ACC112 (cell line): Measurements from ENCODE around the gene COG7.

Source experiments
- H2AFZ ChIP-seq: fragments of 200-600 bp; sonication (generic); one replicate; pipeline ENCODE4 v1.6.0; 2017; ENCODE audit warnings: antibody characterized with exemption, low read length; ENCODE audit not compliant: unreplicated experiment
- H3K27ac ChIP-seq: fragments of 200-600 bp; sonication (generic); 2 replicates; pipeline ENCODE4 v1.5.1; 2014; ENCODE audit warnings: low read depth, mild to moderate bottlenecking, antibody characterized with exemption, low read length, moderate library complexity
- H3K27me3 ChIP-seq: fragments of 200-600 bp; sonication (generic); 2 replicates; pipeline ENCODE4 v1.6.1; 2014; ENCODE audit warnings: mild to moderate bottlenecking, antibody characterized with exemption, low read length, moderate library complexity, mixed read lengths; ENCODE audit not compliant: insufficient read depth
- H3K36me3 ChIP-seq: fragments of 200-600 bp; sonication (generic); 2 replicates; pipeline ENCODE4 v1.6.1; 2016; ENCODE audit warnings: mild to moderate bottlenecking, antibody characterized with exemption, low read length, moderate library complexity, mixed read lengths; ENCODE audit not compliant: insufficient read depth
- H3K4me1 ChIP-seq: fragments of 200-600 bp; sonication (generic); one replicate; pipeline ENCODE4 v1.6.1; 2016; ENCODE audit warnings: low read length, mixed read lengths; ENCODE audit not compliant: insufficient read depth, unreplicated experiment, control insufficient read depth
- H3K4me3 ChIP-seq: fragments of 200-600 bp; sonication (generic); 2 replicates; pipeline ENCODE4 v1.5.1; 2014; ENCODE audit warnings: mild to moderate bottlenecking, low read depth, low read length
- H3K79me2 ChIP-seq: fragments of 200-600 bp; sonication (generic); one replicate; pipeline ENCODE4 v1.6.0; 2016; ENCODE audit warnings: low read length; ENCODE audit not compliant: control insufficient read depth, unreplicated experiment, insufficient read depth

COG7 gene

DNA sequence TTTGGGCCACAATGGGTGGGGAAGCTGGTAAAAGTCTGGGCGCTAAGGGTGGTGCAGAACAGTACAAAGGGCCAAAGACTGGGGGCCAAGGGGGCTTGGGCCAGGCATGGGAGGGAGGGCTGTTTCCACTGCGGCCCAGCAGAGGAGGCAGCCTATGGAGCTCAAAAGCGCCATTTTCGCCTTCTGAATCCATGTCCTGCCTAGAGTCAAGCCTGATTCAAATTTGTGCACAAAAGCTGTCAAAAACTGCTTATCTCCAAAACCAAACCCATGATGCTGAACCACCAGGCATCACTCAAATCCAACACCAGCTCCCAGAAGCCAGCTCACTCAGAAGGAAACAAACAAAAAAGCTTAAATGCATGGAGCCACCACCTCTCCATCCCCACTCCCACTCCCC lies 16.0 kb downstream of the COG7 start:
- Histone ChIP-seq H3K4me1 (no peaks in the 10 kb centered on the region), H3K36me3 (0 out of 2 replicates have a peak, but pooled peaks cover 3% of the 10 kb centered on the region), H3K79me2 (no peaks in the 10 kb centered on the region), H2AFZ (no peak overlapping the region), H3K4me3 (no peak overlapping the region), H3K27ac (no peak overlapping the region), H3K27me3 (no peaks in the 10 kb centered on the region)

DNA sequence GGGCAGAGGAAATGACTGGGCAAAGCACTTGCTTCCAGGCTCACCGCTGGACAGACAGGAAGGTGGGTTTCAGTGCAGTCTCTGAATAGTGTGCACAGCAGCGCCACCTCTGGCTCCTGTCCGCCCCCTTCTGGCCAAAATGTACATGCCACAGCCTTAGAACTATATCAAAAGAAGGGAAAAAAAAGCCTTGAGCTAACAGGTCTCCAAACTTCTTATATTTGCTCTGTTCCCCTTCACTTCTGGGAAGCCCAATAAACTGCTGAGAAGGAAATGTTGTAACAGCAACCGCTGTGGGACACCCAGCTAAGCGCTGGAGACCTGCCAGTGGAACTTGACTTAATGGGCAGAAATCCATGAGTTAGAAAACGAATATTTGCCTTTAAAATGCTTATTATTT lies 17.5 kb downstream of the COG7 start:
- Histone ChIP-seq H3K79me2 (no peaks in the 10 kb centered on the region), H2AFZ (no peak overlapping the region), H3K36me3 (0 out of 2 replicates have a peak, but pooled peaks cover 6% of the 10 kb centered on the region), H3K27me3 (no peaks in the 10 kb centered on the region), H3K4me3 (no peak overlapping the region), H3K4me1 (no peaks in the 10 kb centered on the region), H3K27ac (no peak overlapping the region)

DNA sequence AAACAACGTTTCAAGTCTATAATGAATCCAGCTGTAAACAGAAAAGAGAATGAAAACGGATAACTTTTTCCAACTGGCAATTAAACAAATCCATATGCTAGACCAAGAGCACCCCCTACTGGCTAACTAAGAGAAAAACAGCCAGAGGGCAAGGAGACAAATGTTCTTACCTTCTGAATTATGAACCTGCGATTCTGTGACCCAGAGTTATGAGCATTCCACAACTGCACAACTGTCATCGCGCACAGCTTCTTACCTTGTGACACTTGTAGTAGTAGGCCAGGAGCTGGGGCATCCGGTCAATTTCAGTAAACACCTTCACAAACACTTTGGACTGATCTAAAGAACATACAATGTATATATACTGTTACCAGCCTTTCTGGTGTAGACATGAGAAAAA lies 18.6 kb downstream of the COG7 start:
- Histone ChIP-seq H3K4me3 (no peak overlapping the region), H3K36me3 (0 out of 2 replicates have a peak, but pooled peaks cover 6% of the 10 kb centered on the region), H3K79me2 (no peaks in the 10 kb centered on the region), H3K27me3 (no peaks in the 10 kb centered on the region), H2AFZ (no peak overlapping the region), H3K27ac (no peak overlapping the region), H3K4me1 (no peaks in the 10 kb centered on the region)

DNA sequence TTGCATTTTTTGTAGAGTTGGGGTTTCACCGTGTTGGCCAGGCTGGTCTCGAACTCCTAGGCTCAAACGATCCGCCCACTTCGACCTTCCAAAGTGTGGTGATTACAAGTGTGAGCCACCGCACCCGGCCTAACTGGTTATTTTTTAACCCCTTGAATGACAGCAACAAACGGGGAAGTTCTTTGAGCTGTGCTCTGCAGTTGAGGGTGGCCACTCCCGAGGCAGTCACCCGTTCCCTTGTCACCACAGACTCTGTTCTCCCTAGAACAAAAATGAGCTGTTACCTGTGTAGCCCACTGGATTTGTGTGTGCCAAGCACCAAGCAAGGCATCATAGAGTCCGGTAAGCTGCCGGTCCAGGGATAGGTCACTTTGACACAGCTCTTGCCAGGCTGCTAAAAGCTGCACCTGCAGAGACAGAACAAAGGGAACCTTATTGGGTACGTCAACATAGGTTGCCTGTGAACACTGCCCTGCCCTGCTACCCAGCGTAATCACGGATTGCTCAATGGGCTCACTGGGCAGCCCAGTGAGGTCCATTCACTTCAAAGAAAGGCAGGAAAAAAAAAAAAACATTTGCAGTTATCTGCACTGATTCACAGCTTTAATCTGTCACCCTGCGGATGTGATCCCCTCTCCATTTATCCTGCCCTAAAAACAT lies 19.6 kb downstream of the COG7 start:
- Histone ChIP-seq H2AFZ (no peak overlapping the region), H3K36me3 (0 out of 2 replicates have a peak, but pooled peaks cover 6% of the 10 kb centered on the region), H3K27me3 (no peaks in the 10 kb centered on the region), H3K27ac (no peak overlapping the region), H3K4me3 (no peak overlapping the region), H3K4me1 (no peaks in the 10 kb centered on the region), H3K79me2 (no peaks in the 10 kb centered on the region)

DNA sequence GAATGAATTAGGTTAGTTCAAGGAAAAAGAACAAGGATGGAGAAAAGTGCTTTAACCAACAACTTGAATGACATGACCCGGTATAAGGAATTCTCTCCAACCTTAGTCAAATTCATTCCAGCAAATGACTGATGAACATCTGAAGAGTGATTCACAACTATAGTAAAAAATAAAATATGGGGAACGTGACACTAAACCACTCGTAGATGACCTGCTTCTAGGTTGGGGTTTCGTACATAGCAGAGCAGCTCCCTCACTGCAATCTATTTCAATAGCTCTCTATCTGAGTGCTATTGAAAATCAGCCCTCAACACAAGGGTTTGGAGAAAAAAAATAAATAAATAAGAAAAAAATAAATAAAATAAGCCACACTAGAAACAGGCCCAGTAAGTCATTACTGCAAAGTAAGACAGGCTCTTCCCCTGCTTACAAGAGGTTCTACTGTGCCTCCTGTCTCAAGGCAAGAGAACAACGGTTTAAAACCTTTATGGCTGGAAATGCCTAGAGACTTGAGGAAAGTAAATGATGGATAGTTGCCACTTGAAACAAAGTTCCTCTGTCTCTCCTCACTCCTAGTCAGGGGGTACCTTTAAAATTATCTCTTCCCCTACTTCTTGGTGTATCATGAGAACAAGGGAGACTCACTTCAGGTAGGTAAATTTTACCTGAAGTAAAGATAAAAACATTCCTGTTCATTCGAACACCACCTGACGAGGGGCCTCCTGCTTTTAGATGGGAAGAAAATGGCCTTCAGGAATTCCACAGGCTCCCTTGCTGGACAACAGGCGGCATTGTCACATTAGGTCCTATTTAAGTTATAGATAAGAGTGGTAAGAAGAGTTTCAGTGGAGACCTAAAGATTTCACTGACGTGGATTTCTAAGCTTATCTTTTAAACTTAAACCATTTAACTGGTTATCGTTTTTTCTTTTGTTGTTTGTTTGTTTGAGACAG lies 20.5 kb downstream of the COG7 start:
- no peaks in the 10 kb centered on the region for H3K4me1 ChIP-seq
- no peaks in the 10 kb centered on the region for H3K79me2 ChIP-seq
- no peak overlapping the region for H3K27ac ChIP-seq
- H3K4me3 ChIP-seq, result no peak overlapping the region
- no peak overlapping the region for H2AFZ ChIP-seq
- no peaks in the 10 kb centered on the region for H3K27me3 ChIP-seq
- 0 out of 2 replicates have a peak, but pooled peaks cover 6% of the 10 kb centered on the region for H3K36me3 ChIP-seq

DNA sequence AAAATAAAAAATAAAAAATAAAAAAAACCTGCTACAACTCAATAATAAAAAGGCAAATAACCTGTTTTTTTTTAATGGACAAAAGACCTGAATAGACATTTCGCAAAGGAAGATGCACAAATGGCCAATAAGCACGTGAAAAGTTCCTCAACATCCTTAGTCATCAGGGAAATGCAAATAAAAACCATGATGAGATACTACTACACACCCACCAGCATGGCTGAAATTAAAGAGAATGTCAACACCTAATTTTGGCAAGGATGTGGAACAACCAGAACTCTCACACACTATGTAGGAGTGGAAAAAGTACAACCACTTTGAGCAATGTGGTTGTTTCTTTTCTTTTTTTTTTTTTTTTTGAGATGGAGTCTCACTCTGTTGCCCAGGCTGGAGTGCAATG lies 24.6 kb downstream of the COG7 start:
- H3K27ac ChIP-seq, result no peak overlapping the region
- H2AFZ ChIP-seq, result no peak overlapping the region
- no peaks in the 10 kb centered on the region for H3K27me3 ChIP-seq
- 0 out of 2 replicates have a peak, but pooled peaks cover 3% of the 10 kb centered on the region for H3K36me3 ChIP-seq
- H3K4me1 ChIP-seq, result peaks cover 13% of the 10 kb centered on the region
- no peak overlapping the region for H3K4me3 ChIP-seq
- H3K79me2 ChIP-seq, result no peaks in the 10 kb centered on the region

DNA sequence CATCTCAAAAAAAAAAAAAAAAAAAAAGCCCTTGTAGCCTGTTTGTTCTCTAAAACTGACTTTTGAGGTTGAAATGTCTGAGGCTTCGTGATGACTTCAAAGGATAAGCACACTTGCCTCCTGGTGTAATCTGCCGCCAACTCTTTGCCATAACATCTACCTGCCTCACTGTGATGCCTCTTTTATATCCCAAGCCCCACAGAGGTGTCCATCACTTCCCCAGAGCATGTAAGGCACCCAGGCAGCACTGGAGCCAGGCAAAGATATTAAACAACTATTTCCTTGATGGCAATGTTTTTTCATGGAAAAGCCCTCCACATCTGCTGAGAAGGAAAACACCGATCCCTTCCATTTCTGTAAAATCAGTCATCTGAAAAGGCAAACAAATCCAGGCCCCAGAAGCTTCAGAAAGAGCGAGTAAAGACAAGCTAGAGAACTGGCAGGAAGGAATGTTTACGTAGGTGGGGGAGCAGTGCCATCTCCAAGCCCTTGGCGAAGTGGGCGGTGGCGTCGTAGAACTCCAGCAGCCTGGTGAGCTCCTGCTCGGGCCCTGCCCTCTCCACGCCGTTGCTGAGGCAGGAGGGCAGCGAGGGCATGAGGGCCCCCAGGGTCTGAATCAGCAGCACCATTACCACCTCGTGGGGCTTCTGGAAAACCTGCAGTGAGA lies 28.6 kb downstream of the COG7 start:
- peak overlapping the region; percentile 5; the same call in 1 of the 2 replicates for H3K27ac ChIP-seq

DNA sequence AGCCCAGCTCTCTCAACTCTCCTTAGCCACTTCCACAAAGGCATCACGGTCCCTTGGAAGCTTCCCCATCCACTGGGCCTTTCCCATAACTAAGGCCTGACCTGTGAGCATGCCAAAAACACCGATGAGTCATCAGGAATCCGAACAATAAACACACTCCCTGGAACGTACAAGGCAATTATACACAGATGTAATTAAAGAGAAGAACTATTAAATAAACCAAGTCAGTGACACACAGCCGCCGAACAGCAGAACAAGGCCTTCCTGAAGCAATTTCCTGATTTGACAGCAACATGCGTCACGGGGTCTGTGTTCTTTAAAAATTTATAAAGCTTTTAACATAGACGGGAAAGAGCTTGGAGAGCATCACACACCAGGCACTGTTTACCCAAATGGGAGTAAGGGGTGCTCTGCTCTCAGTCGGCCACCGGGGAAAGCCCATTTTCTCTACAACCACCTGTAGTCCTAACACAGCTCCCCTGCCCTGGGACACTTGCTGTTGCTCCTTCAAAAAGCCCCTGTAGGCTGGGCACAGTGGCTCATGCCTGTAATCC lies 29.4 kb downstream of the COG7 start:
- peak overlapping the region; percentile 65 for H3K27ac ChIP-seq
- H3K27me3 ChIP-seq, result no peaks in the 10 kb centered on the region
- H3K79me2 ChIP-seq, result no peaks in the 10 kb centered on the region
- H2AFZ ChIP-seq, result no peak overlapping the region
- H3K4me1 ChIP-seq, result peaks cover 21% of the 10 kb centered on the region
- H3K4me3 ChIP-seq, result no peak overlapping the region; the same call in 1 of the 2 replicates
- H3K36me3 ChIP-seq, result no peaks in the 10 kb centered on the region

More for the DNA sequence above, 28.6 kb downstream of the COG7 start:
- no peaks in the 10 kb centered on the region for H3K36me3 ChIP-seq
- no peak overlapping the region for H3K4me3 ChIP-seq
- H3K79me2 ChIP-seq, result no peaks in the 10 kb centered on the region
- H3K27me3 ChIP-seq, result no peaks in the 10 kb centered on the region
- peaks cover 21% of the 10 kb centered on the region for H3K4me1 ChIP-seq
- H2AFZ ChIP-seq, result no peak overlapping the region

DNA sequence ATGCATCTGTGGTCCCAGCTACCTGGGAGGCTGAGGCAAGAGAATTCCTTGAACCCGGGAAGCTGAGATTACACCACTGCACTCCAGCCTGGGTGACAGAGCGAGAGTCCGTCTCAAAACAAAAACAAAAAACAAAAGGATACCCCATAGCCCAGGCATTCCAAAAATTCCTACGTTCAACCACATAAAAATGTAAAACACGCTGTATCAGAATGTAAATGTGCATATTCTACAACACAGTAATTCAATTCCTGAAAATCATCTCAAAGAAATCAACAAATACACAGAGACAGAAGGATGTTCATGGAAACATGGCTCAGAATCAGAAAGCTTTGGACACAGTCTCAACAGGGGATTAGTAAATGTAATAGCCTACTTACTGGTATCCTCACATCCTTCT lies 33.0 kb downstream of the COG7 start:
- H2AFZ ChIP-seq, result no peak overlapping the region
- peaks cover 8% of the 10 kb centered on the region; the same call in 1 of the 2 replicates for H3K36me3 ChIP-seq
- no peaks in the 10 kb centered on the region for H3K27me3 ChIP-seq
- no peaks in the 10 kb centered on the region for H3K79me2 ChIP-seq
- no peak overlapping the region for H3K27ac ChIP-seq
- no peak overlapping the region for H3K4me3 ChIP-seq
- peaks cover 21% of the 10 kb centered on the region for H3K4me1 ChIP-seq

DNA sequence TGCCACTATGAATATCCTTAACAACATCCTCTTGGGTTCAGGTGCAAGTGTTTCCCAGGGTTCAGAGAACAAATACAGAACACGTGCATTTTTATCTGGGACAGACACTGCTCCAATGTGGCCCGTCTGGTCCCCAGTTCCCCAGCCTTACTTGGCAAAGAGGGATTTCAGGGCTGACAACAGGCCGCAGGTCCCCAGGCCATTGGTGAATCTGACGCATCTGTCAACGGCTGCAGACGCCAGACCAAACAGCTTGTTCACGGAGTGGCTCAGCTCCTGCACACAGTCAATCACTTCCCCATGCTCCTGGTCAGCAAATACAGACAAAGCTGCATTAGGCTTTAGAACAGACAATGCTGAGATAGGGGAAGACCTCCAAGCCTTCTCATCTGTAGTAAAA lies 36.2 kb downstream of the COG7 start:
- Histone ChIP-seq H3K4me3 (no peak overlapping the region), H3K36me3 (peaks cover 16% of the 10 kb centered on the region; the same call in 1 of the 2 replicates), H3K27ac (no peak overlapping the region), H3K79me2 (no peaks in the 10 kb centered on the region), H2AFZ (no peak overlapping the region), H3K4me1 (peaks cover under 1% of the 10 kb centered on the region), H3K27me3 (no peaks in the 10 kb centered on the region)
